HepG2 (cell line): ENCODE results near the gene SETD1A. TPM values are rescaled to one million over a fixed set of nuclear protein-coding genes. Genes with fewer than 3 reads are reported as not detected.

Experiments
- GTF3A ChIP-seq: sonication (generic); formaldehyde crosslinking; conservative IDR thresholded peaks from 2 replicates; pipeline ENCODE4 v1.4.0; 2020; ENCODE audit warnings: mild to moderate bottlenecking, missing genetic modification reagents
- KAT7 ChIP-seq: IDR thresholded peaks from 2 replicates; pipeline ENCODE4 v1.6.1; 2018; ENCODE audit warnings: borderline replicate concordance, missing compliant biosample characterization
- ZNF609 ChIP-seq: sonication (generic); formaldehyde crosslinking; IDR thresholded peaks from 2 replicates; pipeline ENCODE4 v1.4.0; 2020; ENCODE audit warnings: mild to moderate bottlenecking, missing genetic modification reagents, borderline replicate concordance
- polyA plus RNA-seq, 8 experiments: library from polyadenylated mRNA; depleted of rRNA in 3 of 8; stranded (reverse) in 7 of 8; unstranded in 1 of 8; fragments of >200 nt; fragmentation: Illumina TruSeq in 4 of 8; extraction: Trizol in 4 of 8; gene quantifications; 2 replicates each; pipeline versions ENCODE4 v1.2.1 to v1.2.3, GENCODE V29; 2011 to 2016; ENCODE audit warnings: low read depth in 4 of 8, missing spikeins in 1 of 8, mixed read lengths in 1 of 8; ENCODE audit not compliant: insufficient read depth in 1 of 8
- total RNA-seq, 5 experiments: library from RNA; depleted of rRNA; stranded (reverse); fragments of >200 nt; fragmentation: Illumina TruSeq; extraction: Trizol; gene quantifications; 2 replicates each; pipeline ENCODE4 v1.2.3, GENCODE V29; 2016; ENCODE audit warnings: low read depth in 1 of 5
- TF ChIP-seq, protein P1 (sequence below): sonication (generic); formaldehyde crosslinking; IDR thresholded peaks from 2 replicates; pipeline ENCODE4 v1.5.1; 2020; ENCODE audit warnings: mild to moderate bottlenecking, missing genetic modification reagents, moderate library complexity

The SETD1A gene
- total and polyA plus RNA-seq, 2 of the 13 experiments (the other 11 are each of a cell fraction or from before 2014, with no cell fraction given) = 3.8 to 5.6 TPM

DNA sequence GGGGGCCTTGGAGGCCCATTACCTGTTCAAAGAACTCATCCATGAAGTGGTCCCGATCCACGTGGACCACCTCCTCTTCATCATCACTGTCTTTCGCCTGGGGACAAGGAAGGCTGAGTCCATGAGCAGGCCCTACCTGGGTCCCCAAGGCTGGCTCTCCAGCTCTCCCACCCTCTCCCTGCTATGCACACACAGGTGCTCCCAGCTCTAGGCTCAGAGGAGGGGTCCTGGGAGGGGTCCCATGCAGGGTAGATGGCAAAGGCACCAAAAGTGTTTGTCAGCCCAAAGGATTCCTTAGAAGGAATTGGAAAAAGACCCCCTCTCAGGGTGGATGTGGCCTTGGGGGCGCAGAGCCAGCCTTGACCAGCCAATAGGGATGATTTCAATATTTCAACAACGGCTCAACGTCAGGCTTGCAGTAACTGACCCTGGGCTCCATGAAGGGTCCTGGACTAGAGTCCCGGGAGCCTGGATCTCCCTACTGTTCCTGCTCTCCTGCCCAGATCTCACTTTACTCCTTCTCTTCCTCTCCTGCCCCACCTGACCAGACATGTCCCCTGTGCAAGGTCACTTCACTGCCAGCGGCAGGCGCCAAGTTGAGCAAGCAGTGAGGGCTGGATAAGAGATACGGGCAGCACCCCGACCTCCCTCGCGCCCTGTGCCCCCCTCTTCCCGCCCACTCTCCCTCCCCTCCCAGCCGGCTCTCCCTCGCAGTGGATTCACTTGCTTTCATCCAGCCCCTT is 44.1 kb downstream of the SETD1A start (continued):
- TF ChIP-seq ZNF609 (CRISPR knock-in tag) = 0 out of 2 replicates have a peak, but pooled peaks have one; percentile 39
- 0 out of 2 replicates have a peak, but pooled peaks have one; percentile 11 for TF ChIP-seq GTF3A (CRISPR knock-in tag)
- TF ChIP-seq, protein P1, sequence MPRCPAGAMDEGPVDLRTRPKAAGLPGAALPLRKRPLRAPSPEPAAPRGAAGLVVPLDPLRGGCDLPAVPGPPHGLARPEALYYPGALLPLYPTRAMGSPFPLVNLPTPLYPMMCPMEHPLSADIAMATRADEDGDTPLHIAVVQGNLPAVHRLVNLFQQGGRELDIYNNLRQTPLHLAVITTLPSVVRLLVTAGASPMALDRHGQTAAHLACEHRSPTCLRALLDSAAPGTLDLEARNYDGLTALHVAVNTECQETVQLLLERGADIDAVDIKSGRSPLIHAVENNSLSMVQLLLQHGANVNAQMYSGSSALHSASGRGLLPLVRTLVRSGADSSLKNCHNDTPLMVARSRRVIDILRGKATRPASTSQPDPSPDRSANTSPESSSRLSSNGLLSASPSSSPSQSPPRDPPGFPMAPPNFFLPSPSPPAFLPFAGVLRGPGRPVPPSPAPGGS (CRISPR knock-in tag) = 0 out of 2 replicates have a peak, but pooled peaks have one; percentile 32
- TF ChIP-seq KAT7 (CRISPR knock-in tag) = peak; percentile 60; the same call in 1 of the 2 replicates
